Measurements from ENCODE around the gene PKD2L1.

The PKD2L1 gene

GRCh38 chr10:100372415-100373297 is 42.6 kb upstream of the PKD2L1 start:
- no peak for TF ChIP-seq FOXP2 (optimal IDR thresholded peaks at IDR 0.05; ENCODE audit: borderline replicate concordance, extremely low read depth, extremely low read length, insufficient read depth)
- 0 out of 4 replicates have a peak, but pooled peaks of 1 of the 2 experiments have one; percentile 2 for TF ChIP-seq REST (IDR thresholded peaks at IDR 0.05; ENCODE audit: insufficient read depth in 1 of 2, low read depth in 2 of 2, low read length in 2 of 2)

GRCh38 chr10:100371482-100372027 is 41.5 kb upstream of the PKD2L1 start:
- no peak for TF ChIP-seq POLR2AphosphoS5 (IDR thresholded peaks at IDR 0.05; ENCODE audit: low read depth, low read length)
- TF ChIP-seq REST (IDR thresholded peaks at IDR 0.05; ENCODE audit: insufficient read depth in 1 of 2, low read depth in 2 of 2, low read length in 2 of 2), result 0 out of 4 replicates have a peak, but pooled peaks of 1 of the 2 experiments have one; percentile 41

DNA sequence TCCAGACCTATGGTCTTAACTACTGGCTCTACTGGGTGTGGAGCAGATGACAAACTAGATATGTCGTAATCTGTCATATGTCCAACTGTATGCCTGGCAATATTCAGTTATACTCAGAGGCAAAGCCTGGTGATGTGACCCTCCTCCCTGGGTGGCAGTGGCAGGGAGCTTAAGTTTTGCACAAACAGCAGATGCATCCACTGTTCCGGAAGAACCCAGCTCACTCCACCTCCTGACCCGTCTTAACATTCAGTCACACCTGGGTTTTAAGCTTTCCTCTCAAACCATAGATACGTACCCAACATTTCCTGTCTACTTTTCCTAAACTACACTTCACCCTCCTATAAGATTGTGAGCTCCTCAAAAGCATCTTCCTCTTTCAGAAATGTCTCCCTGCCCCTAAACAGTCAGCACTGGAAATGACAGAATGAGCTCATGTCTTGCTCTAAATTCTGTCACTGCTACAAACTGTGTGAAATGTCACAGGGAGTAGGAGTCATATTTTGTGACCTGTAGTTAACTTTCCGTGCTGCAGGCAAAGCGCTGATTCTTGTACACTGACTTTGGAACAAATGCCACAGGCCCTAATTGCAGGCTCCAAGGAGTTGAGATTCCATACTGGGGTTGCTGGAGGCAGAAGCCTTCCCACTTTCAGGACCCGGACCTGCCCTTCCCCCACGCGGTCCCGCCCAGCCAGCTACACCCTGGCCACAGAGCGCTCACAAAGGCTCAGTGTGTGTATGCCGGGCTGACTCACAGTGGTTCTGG is 40.9 kb upstream of the PKD2L1 start:
- TF ChIP-seq FOXP2 (optimal IDR thresholded peaks at IDR 0.05; ENCODE audit: borderline replicate concordance, extremely low read depth, extremely low read length, insufficient read depth) (peak; percentile 72), POLR2AphosphoS5 (IDR thresholded peaks at IDR 0.05; ENCODE audit: low read depth, low read length) (peak; percentile 63; the same call in 1 of the 2 replicates), SIN3A (IDR thresholded peaks at IDR 0.05; ENCODE audit: borderline replicate concordance, insufficient read depth, low read length) (no peak)

GRCh38 chr10:100368721-100369120 is 38.7 kb upstream of the PKD2L1 start:
- TF ChIP-seq FOXP2 (optimal IDR thresholded peaks at IDR 0.05; ENCODE audit: borderline replicate concordance, extremely low read depth, extremely low read length, insufficient read depth), result no peak
- no peak for TF ChIP-seq TAF1 (IDR thresholded peaks at IDR 0.05; ENCODE audit: borderline replicate concordance, insufficient read depth, low read length)

GRCh38 chr10:100364735-100365391 is 34.8 kb upstream of the PKD2L1 start:
- no peak for TF ChIP-seq FOXP2 (optimal IDR thresholded peaks at IDR 0.05; ENCODE audit: borderline replicate concordance, extremely low read depth, extremely low read length, insufficient read depth)
- TF ChIP-seq SIN3A (IDR thresholded peaks at IDR 0.05; ENCODE audit: borderline replicate concordance, insufficient read depth, low read length), result peak; percentile 73; the same call in 1 of the 2 replicates
- TF ChIP-seq POLR2AphosphoS5 (IDR thresholded peaks at IDR 0.05; ENCODE audit: low read depth, low read length), result peak; percentile 43; the same call in 1 of the 2 replicates

DNA sequence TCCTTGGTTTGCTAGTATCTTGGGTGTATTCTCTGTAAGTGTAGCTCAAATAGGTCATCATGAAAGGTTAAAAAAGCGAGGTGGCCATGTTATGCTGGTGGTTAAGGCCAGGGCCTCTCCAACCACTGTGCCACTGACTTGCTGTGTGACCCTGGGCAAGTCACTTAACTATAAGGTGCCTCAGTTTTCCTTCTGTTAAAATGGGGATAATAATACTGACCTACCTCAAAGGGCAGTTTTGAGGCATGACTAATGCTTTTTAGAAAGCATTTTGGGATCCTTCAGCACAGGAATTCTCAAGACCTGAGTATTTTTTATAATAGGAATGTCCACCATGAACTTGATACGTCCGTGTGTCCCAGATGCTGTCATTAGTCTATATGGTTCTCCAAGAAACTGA is 34.1 kb upstream of the PKD2L1 start:
- TF ChIP-seq SIN3A (IDR thresholded peaks at IDR 0.05; ENCODE audit: borderline replicate concordance, insufficient read depth, low read length), result no peak
- no peak for TF ChIP-seq REST (IDR thresholded peaks at IDR 0.05; ENCODE audit: insufficient read depth in 1 of 2, low read depth in 2 of 2, low read length in 2 of 2)
- TF ChIP-seq TAF1 (IDR thresholded peaks at IDR 0.05; ENCODE audit: borderline replicate concordance, insufficient read depth, low read length), result no peak
- no peak; the same call in 1 of the 2 replicates for TF ChIP-seq POLR2AphosphoS5 (IDR thresholded peaks at IDR 0.05; ENCODE audit: low read depth, low read length)
- TF ChIP-seq FOXP2 (optimal IDR thresholded peaks at IDR 0.05; ENCODE audit: borderline replicate concordance, extremely low read depth, extremely low read length, insufficient read depth), result no peak

Data from PFSK-1 (cell line).